Measurements from ENCODE around the gene RRP8.
A peak's percentile ranks its signal among the peaks of the same experiment; 100 is the strongest.

Gene RRP8

DNA sequence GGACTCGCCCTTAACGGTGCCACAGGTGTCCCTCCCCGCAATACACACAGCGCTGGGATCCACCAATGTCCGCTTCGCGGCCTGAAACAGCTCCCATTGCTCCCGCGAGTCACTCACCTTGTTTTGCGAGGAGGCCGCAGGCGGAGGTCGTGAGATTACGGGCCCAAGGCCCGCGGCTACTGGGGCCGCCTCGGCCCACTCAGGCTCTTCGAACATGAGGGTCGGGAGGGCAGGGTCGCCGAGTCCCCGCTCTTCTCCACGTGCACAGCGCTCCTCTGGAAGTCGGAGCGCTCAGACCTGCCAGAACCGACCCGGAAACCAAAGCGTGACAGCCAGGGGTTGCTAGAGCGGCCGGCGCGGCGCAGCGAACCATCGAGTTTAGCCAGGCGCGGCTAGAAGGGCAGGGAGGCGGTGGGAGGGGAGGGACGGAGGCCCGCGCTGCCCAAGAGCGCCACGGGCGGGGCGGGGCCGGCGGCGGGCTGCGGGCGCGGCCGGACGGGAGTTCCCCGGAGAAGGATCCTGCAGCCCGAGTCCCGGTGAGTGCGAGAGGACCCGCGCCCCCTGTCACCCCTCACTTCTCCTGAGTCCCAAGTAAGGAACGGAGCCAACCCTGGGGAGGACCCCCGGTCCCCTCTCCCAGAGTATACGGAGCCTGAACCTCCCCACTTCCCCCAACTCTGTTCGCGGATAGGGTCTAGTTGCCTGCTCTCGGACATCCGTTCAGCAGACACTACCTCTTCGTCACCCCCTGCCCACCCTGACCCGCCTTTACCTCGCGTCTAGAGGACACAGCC is at the start of gene RRP8, which contains the start of gene ILK:
Gene RRP8, minus strand, starts transcription at position 330 of the 794 bp plus-strand sequence. Its CDS starts 114 bp downstream, at position 216.
Gene ILK, plus strand, starts transcription at position 488 of the 794 bp plus-strand sequence. CDS start 498 bp downstream, outside the sequence.
- DNase-seq: peak; percentile 13

DNA sequence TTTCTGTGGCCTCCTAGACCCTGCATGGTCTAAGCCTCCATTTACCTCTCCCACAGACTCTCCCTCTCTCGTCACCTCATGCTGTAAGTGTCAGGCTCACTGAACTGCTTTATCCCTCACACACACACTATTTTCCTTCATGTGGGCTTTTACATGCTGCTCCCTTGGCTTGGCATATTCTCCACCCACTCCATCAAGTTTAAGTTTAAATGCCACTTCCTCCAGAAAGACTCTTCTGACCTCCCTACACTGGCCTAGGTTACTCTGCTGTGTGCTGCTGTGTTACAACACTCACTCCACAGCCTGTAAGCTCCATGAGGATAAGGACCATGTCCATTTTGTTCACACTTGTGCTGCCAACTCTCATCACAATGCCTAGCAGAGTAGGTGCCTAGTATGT is 49.7 kb upstream of the RRP8 start:
- DNase-seq: no peak

DNA sequence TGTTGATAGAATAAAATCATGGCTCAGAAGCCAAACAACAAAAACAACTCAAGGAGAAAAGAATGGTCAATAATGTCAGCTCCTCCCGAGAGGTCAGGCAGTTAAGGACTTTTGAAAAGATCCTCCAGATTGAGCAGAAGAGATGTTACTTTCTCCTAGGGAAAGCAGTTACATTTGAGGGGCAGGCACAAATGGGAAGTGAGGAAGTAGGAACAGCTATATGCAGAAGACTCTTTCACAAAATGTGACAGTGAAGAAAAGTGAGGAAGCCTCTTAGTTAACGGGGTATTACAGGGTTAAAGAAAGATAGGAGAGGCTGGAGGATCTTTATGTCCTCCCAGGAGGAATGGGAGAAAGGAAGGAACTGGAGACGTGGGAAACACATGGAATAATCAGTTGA is 48.8 kb upstream of the RRP8 start:
- DNase-seq: no peak

DNA sequence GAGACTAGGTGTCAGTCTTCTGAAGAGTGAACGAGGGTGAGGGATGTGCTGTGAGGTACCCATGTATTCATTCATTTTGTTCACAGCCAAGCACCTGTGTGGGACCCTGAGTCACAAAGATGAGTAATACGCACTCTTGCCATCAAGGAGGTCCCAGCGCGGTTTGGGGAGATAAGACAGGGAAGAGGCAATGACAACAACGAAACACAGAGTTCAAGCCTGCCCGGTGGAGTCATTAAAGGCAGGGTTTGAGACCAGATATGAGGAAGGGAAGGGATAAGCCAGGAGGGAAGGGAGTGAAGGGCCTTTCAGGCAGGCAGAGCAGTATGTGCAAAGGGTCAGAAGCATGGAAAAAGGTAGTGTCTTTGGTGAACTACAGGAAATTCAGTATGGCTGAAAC is 47.6 kb upstream of the RRP8 start:
- no peak for DNase-seq

DNA sequence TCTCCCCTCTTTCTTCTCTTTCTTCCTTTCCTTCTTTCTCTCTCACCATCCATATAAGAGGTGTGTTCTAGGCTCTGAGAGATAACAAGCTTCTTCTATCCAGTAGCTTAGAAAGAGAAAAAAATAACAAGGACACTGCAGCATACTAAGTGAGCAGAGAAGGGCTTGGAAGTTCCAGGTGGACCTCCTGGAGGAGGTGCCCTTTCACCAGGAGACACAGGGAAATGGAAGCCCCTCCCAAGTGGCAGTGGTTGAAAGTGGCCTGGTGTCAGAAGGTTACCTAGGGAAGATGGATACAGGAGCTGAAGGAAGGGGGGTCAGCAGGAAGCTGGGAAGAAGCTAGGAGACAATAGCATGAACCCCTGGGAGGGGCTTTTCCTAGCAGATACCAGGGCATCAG is 46.7 kb upstream of the RRP8 start:
- no peak for DNase-seq

DNA sequence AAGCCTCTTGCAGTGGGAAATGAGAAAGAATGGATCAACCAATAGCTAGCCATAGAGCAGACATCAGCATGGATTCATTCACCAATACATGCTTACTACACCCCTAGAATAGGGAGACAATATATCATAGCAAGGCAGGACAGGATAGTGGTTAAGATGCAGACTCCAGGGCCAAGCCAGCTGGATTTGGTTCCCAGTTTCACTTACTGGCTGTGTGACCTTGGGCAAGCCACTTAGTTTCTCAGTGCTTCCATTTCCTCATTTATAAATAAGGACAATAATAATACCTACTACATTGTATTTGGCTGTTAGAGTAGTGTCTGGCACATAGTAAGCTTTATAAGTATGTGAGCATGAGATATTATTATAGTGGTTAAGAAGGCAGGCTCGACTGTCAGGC is 45.1 kb upstream of the RRP8 start:
- no peak for DNase-seq

DNA sequence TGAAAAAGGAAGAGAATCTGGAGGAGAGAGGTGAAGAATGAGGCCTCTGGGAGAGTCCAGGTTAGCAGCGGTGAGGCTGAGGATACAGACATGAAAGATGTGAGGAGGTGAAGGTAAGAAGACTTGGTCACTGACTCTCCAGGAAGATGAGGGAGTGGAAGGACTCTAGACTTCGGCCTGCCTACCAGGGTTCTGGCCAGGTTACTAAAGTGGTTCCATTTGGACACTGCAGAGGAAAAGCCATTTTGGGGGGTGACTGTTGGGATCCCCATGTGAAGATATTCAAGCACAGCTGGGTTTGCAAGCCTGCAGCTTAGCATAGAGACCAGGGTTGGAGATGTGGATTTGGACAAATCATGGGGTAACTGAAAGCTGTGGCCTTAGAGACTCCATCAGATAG is 44.4 kb upstream of the RRP8 start:
- DNase-seq: no peak

DNA sequence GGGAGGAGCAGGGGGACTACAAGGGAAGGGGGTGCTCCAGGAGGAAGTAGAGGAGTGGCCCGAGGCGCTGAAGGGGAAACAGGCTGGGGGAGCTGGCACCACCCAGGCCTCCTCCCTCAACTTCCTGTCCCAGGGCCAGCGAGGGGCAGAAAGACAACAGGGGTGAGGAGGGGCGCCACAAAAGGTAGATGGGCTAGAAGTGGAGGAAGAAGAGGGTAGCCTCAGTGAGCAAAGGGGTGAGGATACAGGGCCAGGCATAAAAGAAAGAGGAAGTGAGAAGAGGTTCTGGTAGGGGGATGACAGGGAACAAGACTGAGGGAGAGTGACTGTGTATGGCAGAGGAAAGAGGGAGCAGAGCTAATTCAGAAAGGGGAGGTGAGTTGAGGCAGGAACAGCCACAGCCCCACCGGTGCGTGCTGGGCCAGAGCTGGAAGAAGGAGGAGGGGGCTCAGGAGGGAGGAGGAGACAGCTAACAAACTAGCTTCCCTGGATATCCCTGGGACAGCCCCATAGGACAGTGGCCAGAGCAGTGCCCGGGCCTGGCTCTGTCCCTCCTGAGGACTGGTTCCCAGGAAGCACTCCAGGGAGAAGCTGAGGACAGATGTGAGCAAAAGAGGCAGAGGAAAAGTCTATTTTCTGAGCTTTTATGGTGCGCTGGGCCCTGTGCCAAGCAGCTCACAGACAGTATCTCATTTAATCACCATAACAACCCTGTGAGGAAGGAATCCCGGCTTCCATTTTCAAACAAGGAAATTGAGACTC is 43.7 kb upstream of the RRP8 start:
- DNase-seq: no peak

DNA sequence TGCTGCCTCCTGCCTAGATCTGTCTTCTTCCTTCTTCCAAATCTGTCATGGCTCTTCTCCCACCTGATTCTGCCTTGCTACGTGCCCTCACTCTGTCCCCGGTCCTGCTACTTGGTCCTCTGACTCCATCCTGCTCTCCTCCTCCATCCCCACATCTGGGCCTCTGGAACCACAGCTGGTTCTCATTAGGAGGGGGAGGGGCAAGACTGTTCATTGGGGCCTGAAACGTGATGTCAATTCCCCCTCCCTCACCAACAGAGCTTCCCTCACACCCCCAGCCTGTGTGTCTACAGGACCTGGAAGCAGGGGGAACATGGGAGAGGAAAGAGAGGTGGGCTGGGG is 43.1 kb upstream of the RRP8 start:
- DNase-seq: no peak

DNA sequence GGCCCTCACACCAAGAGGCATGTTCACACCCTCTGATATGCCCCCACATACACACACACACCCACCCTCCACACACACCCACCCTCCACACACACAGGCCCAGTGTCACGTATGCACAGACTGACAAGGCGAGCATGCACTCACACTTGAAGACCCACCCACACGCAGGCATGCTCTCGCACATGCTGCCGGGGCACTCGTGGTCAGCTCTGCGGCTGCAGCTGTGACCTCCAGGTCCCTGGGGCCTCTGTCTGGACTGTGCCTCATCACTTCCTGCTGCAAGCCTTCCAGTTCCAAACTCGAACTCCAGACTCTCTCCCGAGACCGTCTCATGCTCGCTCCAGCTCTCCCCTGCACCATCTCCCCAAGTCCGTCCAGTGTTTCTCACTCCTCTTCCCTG is 42.7 kb upstream of the RRP8 start:
- no peak for DNase-seq

DNA sequence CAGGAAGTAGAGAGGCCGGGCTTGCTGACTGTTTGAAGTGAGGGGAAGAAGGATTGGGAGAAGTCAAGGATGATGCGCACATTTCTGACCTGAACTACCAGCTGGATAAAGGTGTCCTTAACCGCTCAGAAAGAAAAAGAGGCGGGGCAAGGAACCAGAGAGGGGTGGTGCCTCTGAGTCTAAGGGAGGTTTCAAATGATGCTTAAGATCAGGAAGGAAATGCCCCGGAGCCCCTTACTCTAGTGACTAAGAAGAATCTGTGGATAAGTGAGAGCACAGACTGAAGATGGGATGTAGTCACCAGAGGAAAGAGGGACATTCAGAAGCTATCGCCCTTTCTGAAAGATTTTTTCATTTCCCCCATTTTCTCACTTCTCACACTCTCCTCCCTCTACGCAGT is 39.5 kb upstream of the RRP8 start:
- DNase-seq: no peak

DNA sequence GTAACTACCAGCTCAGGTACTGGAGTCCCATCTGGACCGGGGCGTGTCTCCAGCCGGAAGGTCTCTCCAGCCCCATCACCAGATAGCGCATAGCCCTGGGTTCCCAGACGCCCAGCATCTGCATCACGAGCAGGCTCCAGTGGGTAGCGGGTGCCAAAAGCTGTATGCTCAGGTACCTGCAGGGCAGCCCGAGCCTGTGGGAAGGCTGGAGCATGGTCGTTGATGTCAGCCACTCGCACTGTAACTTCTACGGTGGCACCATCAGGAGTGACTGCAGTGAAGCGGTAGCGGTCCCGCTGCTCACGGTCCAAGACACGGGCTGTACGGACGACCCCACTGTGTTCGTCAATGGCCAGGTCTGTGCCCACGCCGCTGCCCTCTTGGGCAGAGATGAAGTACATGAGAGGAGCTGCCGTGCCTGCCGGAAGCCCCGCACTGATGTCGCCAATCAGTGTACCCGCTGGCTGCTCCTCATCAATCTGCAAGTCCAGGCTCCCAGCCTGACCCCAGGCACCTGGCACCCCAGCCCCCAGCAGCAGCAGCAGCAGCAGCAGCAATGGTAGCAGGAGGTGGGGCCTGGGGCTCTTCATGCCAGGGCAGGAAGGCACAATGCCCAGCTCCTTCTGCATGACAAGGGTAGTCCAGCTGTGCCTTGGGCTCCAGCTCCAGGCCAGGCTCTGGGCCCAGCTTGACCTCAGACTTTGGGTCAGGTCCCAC is 37.7 kb upstream of the RRP8 start:
- no peak for DNase-seq

DNA sequence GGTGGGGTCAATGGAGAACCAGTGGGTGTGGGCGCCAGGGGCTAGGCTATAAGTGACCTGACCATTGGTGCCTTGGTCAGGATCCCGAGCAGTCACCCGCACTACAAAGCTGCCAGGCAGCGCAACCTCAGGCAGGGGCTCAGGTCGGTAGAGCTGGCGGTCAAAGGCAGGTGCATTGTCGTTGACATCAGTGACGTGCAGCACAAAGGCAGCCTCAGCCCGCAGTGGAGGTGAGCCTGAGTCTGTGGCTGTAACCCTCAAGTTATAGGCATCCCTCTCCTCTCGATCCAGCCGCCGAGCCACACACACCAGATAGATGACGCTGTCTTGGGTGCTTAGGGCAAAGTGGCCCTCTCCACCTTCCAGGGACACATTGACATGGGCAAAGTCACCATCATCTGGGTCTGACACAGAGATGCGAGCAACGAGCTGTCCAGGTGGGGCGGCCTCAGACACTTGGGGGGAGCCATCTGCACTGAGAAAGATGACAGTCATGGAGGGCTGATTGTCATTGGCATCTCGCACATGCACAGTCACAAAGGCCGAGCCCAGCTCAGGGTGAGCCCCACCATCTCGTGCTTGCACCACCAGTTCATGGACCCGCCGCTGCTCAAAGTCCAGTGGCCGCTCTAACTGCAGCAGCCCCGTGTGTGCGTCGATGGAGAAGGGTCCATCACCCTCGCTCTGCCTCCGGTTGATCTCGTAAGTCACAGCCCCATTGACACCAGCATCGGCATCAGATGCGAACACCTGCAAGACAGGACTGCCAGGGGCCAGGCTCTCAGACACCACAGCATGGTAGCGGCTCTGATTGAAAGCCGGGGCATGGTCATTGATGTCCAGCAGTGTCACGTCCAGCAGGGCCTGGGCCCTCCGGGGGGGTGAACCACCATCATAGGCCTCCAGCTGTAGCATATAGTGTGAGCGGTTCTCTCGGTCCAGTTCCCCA is 36.9 kb upstream of the RRP8 start:
- DNase-seq: no peak

DNA sequence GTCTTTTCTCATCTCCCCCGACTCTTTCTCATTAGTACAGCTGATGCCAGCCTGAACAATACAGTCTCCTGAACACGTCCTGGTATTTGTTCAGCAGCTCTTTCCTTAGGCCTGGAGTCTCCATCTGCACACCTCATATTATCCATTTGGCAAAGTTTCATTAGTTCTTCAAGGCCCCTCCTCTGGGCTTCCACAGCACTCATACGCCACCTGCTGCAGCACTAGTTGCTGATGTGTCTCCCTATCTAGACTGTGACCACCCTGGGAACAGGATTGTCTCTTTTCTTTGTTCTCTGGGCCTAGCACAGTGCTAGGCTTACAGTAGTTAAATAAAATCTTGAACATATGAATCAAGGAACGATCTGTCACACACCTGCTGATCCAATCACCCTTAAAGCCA is 35.0 kb upstream of the RRP8 start:
- no peak for DNase-seq

DNA sequence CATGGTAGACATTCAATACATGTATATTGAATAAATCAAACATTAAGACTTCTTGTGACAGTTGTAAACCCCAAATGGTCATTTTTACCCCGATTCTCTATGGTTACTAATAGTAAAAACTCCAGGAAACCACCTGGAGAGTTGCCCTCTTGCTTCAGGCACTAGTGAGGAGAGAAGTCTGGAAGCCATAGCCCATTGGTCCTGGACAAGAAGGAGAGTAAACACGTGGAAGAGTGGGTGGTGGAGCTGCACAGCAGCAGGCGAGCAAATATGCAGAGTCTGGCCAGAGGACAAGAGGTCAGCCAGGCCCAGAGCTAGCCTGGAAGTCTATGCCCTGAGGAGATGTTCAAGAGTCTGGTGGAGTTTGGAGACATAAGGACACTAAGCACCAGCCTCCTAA is 34.5 kb upstream of the RRP8 start:
- DNase-seq: no peak

DNA sequence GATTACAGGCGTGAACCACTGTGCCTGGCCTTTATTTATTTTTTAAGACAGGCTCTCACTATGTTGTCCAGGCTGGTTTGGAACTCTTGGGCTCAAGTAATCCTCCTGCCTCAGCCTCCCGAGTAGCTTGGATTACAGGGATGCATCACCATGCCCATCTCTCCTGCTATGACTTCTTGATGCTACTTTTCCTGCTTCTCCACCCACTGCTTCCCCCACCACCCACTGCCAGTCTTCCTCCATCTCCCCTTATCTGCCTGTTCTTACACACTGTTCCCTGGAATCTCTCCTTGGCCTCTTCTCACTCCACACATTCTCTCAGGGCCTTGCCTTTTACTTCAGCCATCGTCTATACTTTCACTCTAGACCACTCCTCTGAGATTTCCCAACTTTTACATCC is 33.1 kb upstream of the RRP8 start:
- no peak for DNase-seq

DNA sequence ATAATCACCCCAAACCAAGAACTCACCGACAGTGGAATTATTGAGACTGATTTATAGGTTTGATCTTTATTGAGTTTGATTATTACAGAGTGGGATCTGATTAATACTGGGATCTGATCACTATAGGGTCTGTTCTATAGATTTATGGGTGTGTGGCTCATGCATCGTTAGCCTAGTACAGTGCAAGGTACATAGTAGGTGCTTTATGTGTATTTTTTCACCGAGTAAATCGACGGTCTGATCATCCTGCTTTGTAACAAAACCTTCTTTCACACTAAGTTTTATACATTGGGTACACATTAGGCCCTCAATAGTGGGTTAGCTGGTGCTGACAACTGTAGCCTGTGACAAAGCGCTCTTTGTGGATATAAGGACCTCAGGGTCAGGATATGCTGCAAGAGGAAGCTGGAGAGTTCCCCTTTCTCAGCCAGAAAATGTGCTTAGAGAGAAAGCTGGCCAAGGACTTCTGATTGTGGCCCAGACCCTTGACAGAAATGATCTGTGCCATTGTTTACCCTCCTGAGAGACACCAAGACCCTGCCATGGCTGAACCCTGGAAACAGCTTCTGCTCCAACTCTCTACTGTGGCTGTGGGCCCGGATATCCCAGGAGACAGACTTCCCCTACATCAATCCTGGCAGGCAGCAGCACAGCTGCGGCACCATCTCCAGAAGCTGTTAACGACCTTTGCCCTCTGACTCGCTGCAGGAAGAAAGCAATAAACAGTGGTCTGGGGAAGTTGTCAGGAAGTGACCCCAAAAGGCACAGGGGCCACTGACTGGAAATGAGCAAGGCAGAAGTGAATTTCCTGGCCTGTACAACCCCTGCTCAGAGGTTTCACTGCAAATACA is 31.9 kb upstream of the RRP8 start:
- DNase-seq: no peak

DNA sequence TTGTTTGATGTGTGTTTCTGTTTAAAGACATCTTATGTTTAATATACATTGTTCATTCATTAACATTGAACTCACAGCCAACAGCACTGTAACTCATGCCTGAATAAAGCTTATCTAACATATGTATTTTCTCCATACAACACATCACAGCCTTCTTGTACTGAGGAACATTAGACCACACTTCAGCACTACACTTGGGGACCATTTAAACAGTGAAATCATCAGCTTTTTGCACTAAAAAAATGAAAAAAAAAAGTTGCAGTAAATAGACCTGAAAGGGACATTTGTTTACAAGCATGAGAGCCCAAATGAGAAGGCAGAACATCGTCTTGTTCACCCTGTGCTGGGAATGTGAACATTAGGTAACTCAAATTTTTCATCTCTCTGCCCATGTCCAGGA is 31.1 kb upstream of the RRP8 start:
- DNase-seq: no peak

DNA sequence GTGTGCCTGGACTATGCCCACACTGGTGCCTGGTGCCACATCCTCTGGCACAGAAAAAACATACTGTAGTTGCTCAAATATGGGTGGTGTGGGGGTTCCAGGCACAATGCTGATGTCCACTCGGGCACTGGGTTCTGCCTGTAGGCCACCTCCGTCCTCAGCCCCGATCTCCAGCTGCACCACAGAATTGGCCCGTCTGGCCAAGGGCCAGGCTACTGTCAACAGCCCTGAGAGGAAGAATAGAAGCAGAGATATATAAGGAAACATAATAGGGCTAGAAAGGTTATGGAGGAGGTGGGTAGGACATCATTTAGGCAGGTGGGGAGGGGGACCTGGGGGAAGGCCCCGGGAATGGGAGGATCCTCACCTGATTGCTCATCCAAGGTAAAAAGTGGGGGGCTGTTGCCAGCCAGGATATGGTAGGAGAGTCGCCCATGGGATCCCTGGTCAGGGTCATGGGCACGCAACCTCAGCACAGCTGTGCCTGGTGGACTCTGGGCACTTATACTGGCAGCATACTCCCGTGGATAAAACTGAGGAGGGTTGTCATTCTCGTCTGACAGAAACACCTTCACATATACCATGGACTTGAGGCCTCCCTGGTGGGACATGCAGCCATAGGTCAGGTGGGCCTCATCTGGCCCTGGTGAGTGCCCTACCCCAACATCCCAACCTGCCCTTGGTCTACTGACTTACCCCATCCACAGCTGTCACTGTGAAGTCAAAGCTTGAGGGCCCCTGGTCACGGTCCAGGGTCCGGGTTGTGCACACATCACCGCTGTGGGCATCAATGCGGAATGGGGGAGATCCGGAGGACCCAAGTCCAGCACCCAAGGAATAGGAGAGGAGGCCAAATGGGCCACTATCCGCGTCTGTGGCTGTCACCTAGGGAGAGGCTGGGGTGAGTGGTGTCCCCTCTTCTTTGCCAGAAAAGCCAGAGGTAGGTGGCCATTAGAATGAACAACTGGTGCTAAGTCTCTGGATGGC is 30.3 kb upstream of the RRP8 start:
- no peak for DNase-seq
